CD14-positive monocyte (primary cell): ENCODE results near the gene RTL1. TPM values are rescaled to one million over a fixed set of nuclear protein-coding genes. Genes with fewer than 3 reads are reported as not detected.

Experiments used
- DNase-seq, 3 donors: peaks; one replicate each; pipeline ENCODE4 v3.0.0-alpha.2; 2011 to 2022
- H2AFZ ChIP-seq: 2 replicates; pipeline ENCODE4 v1.6.0; 2012; ENCODE audit warnings: mild to moderate bottlenecking, low read depth, low read length, inconsistent platforms; ENCODE audit not compliant: insufficient read depth, poor library complexity, severe bottlenecking
- H3K27ac ChIP-seq, 2 donors: 1 replicate in 1 of 2; 2 replicates in 1 of 2; pipeline ENCODE4 v1.5.1; 2012 to 2013; ENCODE audit warnings: low read length in 2 of 2, control low read depth in 1 of 2, inconsistent platforms in 1 of 2, low read depth in 1 of 2, mild to moderate bottlenecking in 1 of 2
- H3K27me3 ChIP-seq, 2 donors: one replicate each; pipeline versions ENCODE4 v1.6.0 to v1.6.1; 2011 to 2013; ENCODE audit warnings: low read length in 2 of 2; ENCODE audit not compliant: control insufficient read depth in 2 of 2, insufficient read depth in 2 of 2
- H3K36me3 ChIP-seq, 2 donors: replicated peaks in 1 of 2; 1 replicate in 1 of 2; 2 replicates in 1 of 2; pipeline versions ENCODE4 v1.5.1 to v1.6.1; 2012 to 2013; ENCODE audit warnings: low read length in 2 of 2, control low read depth in 1 of 2, inconsistent platforms in 1 of 2, mild to moderate bottlenecking in 1 of 2; ENCODE audit not compliant: insufficient read depth in 2 of 2, control insufficient read depth in 1 of 2
- H3K4me1 ChIP-seq, 2 donors: 1 replicate in 1 of 2; 2 replicates in 1 of 2; pipeline versions ENCODE4 v1.5.1 to v1.6.1; 2012 to 2013; ENCODE audit warnings: low read length in 2 of 2, control low read depth in 1 of 2, inconsistent platforms in 1 of 2, mild to moderate bottlenecking in 1 of 2, moderate library complexity in 1 of 2; ENCODE audit not compliant: insufficient read depth in 2 of 2, control insufficient read depth in 1 of 2
- H3K4me2 ChIP-seq: replicated peaks from 2 replicates; pipeline ENCODE3; 2012; ENCODE audit warnings: low read length, moderate library complexity, mild to moderate bottlenecking; ENCODE audit not compliant: poor library complexity, severe bottlenecking; ENCODE audit errors: extremely low read depth
- H3K4me3 ChIP-seq, 3 experiments: fragments of 200-600 bp in 1 of 3; sonication (generic) in 1 of 3; replicated peaks in 1 of 3; 1 replicate in 2 of 3; 2 replicates in 1 of 3; pipeline ENCODE4 v1.5.1; 2011 to 2013; ENCODE audit warnings: low read length in 3 of 3, mild to moderate bottlenecking in 3 of 3, control low read depth in 2 of 3, low read depth in 2 of 3, inconsistent platforms in 1 of 3, moderate library complexity in 1 of 3
- H3K79me2 ChIP-seq: 2 replicates; pipeline ENCODE4 v1.6.0; 2012; ENCODE audit warnings: mild to moderate bottlenecking, control low read depth, inconsistent platforms, low read length, moderate library complexity; ENCODE audit not compliant: insufficient read depth
- H3K9ac ChIP-seq: 2 replicates; pipeline ENCODE4 v1.6.0; 2017; ENCODE audit warnings: low read length, mild to moderate bottlenecking; ENCODE audit not compliant: insufficient read depth, poor library complexity, severe bottlenecking
- H3K9me3 ChIP-seq, 2 donors: replicated peaks in 1 of 2; 1 replicate in 1 of 2; 2 replicates in 1 of 2; pipeline versions ENCODE4 v1.5.1 to v1.6.1; 2012 to 2013; ENCODE audit warnings: low read length in 2 of 2, control low read depth in 1 of 2; ENCODE audit not compliant: control insufficient read depth in 1 of 2, insufficient read depth in 1 of 2
- H4K20me1 ChIP-seq: 2 replicates; pipeline ENCODE4 v1.6.0; 2012; ENCODE audit warnings: mild to moderate bottlenecking, low read length, control low read depth, moderate library complexity; ENCODE audit not compliant: insufficient read depth
- H3K27ac Mint-ChIP-seq, 7 donors: one replicate each; pipeline ENCODE4 v1.8.0; 2020; ENCODE audit warnings: mild to moderate bottlenecking in 7 of 7, mixed read lengths in 7 of 7, moderate library complexity in 6 of 7, inconsistent platforms in 2 of 7
- H3K27me3 Mint-ChIP-seq, 3 donors: one replicate each; pipeline ENCODE4 v1.8.0; 2021 to 2022; ENCODE audit warnings: low read depth in 3 of 3, mild to moderate bottlenecking in 3 of 3, mixed read lengths in 3 of 3, moderate library complexity in 3 of 3, inconsistent platforms in 1 of 3
- H3K36me3 Mint-ChIP-seq, 2 donors: one replicate each; pipeline ENCODE4 v1.8.0; 2020; ENCODE audit warnings: mixed read lengths in 2 of 2, inconsistent platforms in 1 of 2, mild to moderate bottlenecking in 1 of 2
- H3K4me1 Mint-ChIP-seq: one replicate; pipeline ENCODE4 v1.8.0; 2020; ENCODE audit warnings: mild to moderate bottlenecking, mixed read lengths
- H3K4me3 Mint-ChIP-seq, 2 donors: one replicate each; pipeline ENCODE4 v1.8.0; 2020; ENCODE audit warnings: mild to moderate bottlenecking in 2 of 2, mixed read lengths in 2 of 2, moderate library complexity in 1 of 2
- H3K9me3 Mint-ChIP-seq, 7 donors: one replicate each; pipeline ENCODE4 v1.8.0; 2020 to 2022; ENCODE audit warnings: mixed read lengths in 7 of 7, mild to moderate bottlenecking in 6 of 7, moderate library complexity in 6 of 7, inconsistent platforms in 2 of 7
- WGBS: methylation state at CpG from one replicate; pipeline ENCODE4 v1.1.5; 2013; ENCODE audit warnings: missing lambda C conversion rate; ENCODE audit not compliant: insufficient coverage; 5-methylcytosine and 5-hydroxymethylcytosine counted together
- intact Hi-C, 2 donors: fragments of 100-400 bp; cut with micrococcal nuclease; formaldehyde crosslinking; loops; one replicate each; pipeline versions ENCODE4 v1.15.0 to v1.15.1; 2023
- polyA plus RNA-seq, 3 donors: library from polyadenylated mRNA; depleted of rRNA in 1 of 3; unstranded in 2 of 3; stranded (reverse) in 1 of 3; fragments of 300-500 nt in 2 of 3; fragments of >200 nt in 1 of 3; fragmentation: Illumina TruSeq in 2 of 3; gene quantifications; 1 replicate in 2 of 3; 2 replicates in 1 of 3; pipeline ENCODE4 v1.2.3, GENCODE V29; 2012 to 2021
- TF ChIP-seq, protein P1 (sequence below): fragments of 200-600 bp; IDR thresholded peaks from one replicate; pipeline ENCODE4 v1.8.0; 2022; ENCODE audit warnings: antibody characterized with exemption, mild to moderate bottlenecking

RTL1 gene
- polyA plus RNA-seq, 3 donors: not detected

DNA sequence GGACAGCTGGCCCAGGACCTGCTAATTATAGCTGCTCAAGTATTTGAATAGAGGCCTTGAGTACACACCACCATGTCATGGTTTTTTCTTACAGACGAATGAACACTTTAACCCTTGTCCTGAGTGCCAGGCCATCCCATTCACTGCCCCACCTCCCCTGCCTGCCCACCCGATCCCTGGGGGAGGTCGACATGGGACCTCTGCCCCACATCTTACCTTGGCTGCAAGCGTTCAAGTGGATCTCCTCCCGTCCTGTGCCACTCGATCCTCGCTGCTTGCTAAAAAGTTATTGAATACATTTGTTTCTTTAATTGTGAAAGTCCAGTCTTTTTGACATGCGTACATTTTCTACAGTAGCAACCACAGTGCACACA, 10.3 kb downstream of the RTL1 start:
- Mint-ChIP-seq H3K4me3 (no peak overlapping the region), H3K27ac (no peak overlapping the region), H3K27me3 (peaks cover 0 to 12% (median 6%) of the 10 kb centered on the region in 3 donors), H3K4me1 (no peaks in the 10 kb centered on the region), H3K36me3 (no peaks in the 10 kb centered on the region), H3K9me3 (no peaks in the 10 kb centered on the region)
- intact Hi-C loops: no loop called here
- no peaks in the 10 kb centered on the region for H3K36me3 ChIP-seq
- WGBS: 83% methylated on average over 1 of the region's 8 CpGs
- no peak overlapping the region for H2AFZ ChIP-seq
- H3K27ac ChIP-seq: no peak overlapping the region
- TF ChIP-seq, protein P1, sequence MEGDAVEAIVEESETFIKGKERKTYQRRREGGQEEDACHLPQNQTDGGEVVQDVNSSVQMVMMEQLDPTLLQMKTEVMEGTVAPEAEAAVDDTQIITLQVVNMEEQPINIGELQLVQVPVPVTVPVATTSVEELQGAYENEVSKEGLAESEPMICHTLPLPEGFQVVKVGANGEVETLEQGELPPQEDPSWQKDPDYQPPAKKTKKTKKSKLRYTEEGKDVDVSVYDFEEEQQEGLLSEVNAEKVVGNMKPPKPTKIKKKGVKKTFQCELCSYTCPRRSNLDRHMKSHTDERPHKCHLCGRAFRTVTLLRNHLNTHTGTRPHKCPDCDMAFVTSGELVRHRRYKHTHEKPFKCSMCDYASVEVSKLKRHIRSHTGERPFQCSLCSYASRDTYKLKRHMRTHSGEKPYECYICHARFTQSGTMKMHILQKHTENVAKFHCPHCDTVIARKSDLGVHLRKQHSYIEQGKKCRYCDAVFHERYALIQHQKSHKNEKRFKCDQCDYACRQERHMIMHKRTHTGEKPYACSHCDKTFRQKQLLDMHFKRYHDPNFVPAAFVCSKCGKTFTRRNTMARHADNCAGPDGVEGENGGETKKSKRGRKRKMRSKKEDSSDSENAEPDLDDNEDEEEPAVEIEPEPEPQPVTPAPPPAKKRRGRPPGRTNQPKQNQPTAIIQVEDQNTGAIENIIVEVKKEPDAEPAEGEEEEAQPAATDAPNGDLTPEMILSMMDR: no peak
- H3K9me3 ChIP-seq: no peaks in the 10 kb centered on the region
- H4K20me1 ChIP-seq: no peaks in the 10 kb centered on the region
- H3K27me3 ChIP-seq: peaks cover 0 to 2% of the 10 kb centered on the region in 2 donors
- no peak for DNase-seq
- H3K79me2 ChIP-seq: no peaks in the 10 kb centered on the region
- no peak overlapping the region for H3K9ac ChIP-seq
- H3K4me3 ChIP-seq: no peak overlapping the region
- no peaks in the 10 kb centered on the region for H3K4me1 ChIP-seq
- no peak overlapping the region for H3K4me2 ChIP-seq

DNA sequence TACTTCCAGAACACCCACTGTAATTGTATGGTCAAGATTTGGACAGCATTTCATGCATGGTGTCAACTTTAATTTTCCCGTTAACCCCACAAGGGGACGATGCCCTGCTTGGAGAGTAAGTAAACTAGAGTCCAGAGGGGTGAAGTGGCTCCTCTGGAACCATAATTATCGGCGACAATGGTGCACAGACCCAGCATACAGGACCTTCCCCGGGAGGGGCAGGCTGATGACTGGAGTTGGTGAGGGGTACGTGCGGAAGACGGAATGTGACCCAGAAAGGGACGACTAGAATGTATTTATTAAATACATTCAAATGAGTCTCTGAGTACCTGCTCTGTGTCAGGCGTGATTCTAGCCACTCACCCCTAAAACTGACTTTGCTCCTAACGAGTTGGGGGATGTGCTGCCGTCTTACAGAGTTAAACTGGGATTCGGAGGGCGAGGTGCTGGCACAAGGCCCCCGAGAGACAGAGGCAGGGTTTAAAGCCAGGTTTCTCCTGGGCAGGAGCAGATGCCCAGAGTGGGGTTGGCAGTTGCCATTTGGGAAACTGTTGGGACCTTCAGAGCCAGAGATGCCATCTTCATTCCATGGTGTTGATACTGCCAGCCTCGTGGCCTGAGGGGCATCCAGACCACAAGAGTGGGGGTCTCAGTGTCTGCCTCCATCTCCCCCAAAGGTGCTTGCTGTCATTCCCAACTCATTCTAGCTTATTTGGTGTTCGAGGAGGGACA, 10.9 kb downstream of the RTL1 start:
- H3K4me3 Mint-ChIP-seq: no peak overlapping the region
- Histone ChIP-seq H3K27ac (no peak overlapping the region), H3K4me2 (no peak overlapping the region), H3K4me1 (no peaks in the 10 kb centered on the region), H3K79me2 (no peaks in the 10 kb centered on the region), H3K36me3 (no peaks in the 10 kb centered on the region), H3K9ac (no peak overlapping the region), H2AFZ (no peak overlapping the region), H3K9me3 (no peaks in the 10 kb centered on the region), H3K27me3 (peaks cover 0 to 2% of the 10 kb centered on the region in 2 donors), H4K20me1 (no peaks in the 10 kb centered on the region), H3K4me3 (no peak overlapping the region)
- no peaks in the 10 kb centered on the region for H3K9me3 Mint-ChIP-seq
- no peak overlapping the region for H3K27ac Mint-ChIP-seq
- DNase-seq: no peak
- WGBS: 98% methylated on average over 15 of the region's 17 CpGs
- peaks cover 0 to 11% (median 6%) of the 10 kb centered on the region in 3 donors for H3K27me3 Mint-ChIP-seq
- TF ChIP-seq, protein P1: no peak
- intact Hi-C loops: no loop called here
- no peaks in the 10 kb centered on the region for H3K36me3 Mint-ChIP-seq
- H3K4me1 Mint-ChIP-seq: no peaks in the 10 kb centered on the region
